Psoas muscle (tissue), 8 donors: Measurements from ENCODE around the gene KRTDAP. TPM values are rescaled to one million over a fixed set of nuclear protein-coding genes. Genes with fewer than 3 reads are reported as not detected.

Experiments used
- ATAC-seq, 4 donors: fragments of 200-7000 bp; cut with Tn5 transposase; one replicate each; pipeline ENCODE4 v1.9.1; 2020; ENCODE audit warnings: moderate library complexity in 3 of 4, mild to moderate bottlenecking in 2 of 4
- DNase-seq, 2 donors: peaks; one replicate each; pipeline ENCODE4 v3.0.0-alpha.2; 2020
- H3K27ac ChIP-seq: fragments of 200-600 bp; one replicate; pipeline ENCODE4 v1.8.0; 2022
- H3K27me3 ChIP-seq, 3 donors: fragments of 200-600 bp in 1 of 3; one replicate each; pipeline versions ENCODE4 v1.6.1 to v1.8.0; 2013 to 2022; ENCODE audit warnings: low read length in 2 of 3, mild to moderate bottlenecking in 2 of 3, moderate library complexity in 1 of 3; ENCODE audit not compliant: insufficient read depth in 3 of 3
- H3K36me3 ChIP-seq, 2 donors: fragments of 200-600 bp in 1 of 2; one replicate each; pipeline versions ENCODE4 v1.6.1 to v1.8.0; 2013 to 2022; ENCODE audit warnings: low read depth in 1 of 2, mild to moderate bottlenecking in 1 of 2, moderate library complexity in 1 of 2; ENCODE audit not compliant: insufficient read depth in 1 of 2
- H3K4me1 ChIP-seq: fragments of 200-600 bp; one replicate; pipeline ENCODE4 v1.8.0; 2022
- H3K4me3 ChIP-seq: fragments of 200-600 bp; one replicate; pipeline ENCODE4 v1.8.0; 2022; ENCODE audit warnings: mild to moderate bottlenecking
- H3K9me3 ChIP-seq: fragments of 200-600 bp; one replicate; pipeline ENCODE4 v1.8.0; 2022
- CTCF ChIP-seq: fragments of 200-600 bp; IDR thresholded peaks from one replicate; pipeline ENCODE4 v1.8.0; 2022; ENCODE audit warnings: antibody characterized with exemption
- WGBS, 3 donors: extraction: QIAGEN DNeasy Blood & Tissue Kit; methylation state at CpG; one replicate each; pipeline versions ENCODE4 v1.1.6 to v1.1.7; 2013; 5-methylcytosine and 5-hydroxymethylcytosine counted together
- intact Hi-C, 2 donors: fragments of 100-400 bp; cut with DNase I; formaldehyde crosslinking; loops; one replicate each; pipeline versions ENCODE4 v1.11.0 to v1.14.2; 2022
- polyA plus RNA-seq, 3 donors: library from polyadenylated mRNA; stranded (reverse); fragments of 200-250 nt; gene quantifications; one replicate each; pipeline ENCODE4 v1.2.3, GENCODE V29; 2013
- total RNA-seq, 4 donors: library from RNA; stranded (reverse); fragmentation: NEBNext Ultra II Directional in 2 of 4; extraction: Animal tissue kit (Norgen Biotek cat#: 25700) in 2 of 4; gene quantifications; one replicate each; pipeline versions ENCODE4 v1.2.1 to v1.2.4, GENCODE V29; 2021 to 2023
- donor health status: healthy with polysubstance abuse.
- donor health status: DM: no; HTN: no; CAD: no; lungs with moderate emphysema.
- donor health status: Bipolar disorder and iron deficiency.
- donor health status: healthy.
- donor health status: DM: yes; HTN: yes; CAD: no.
- donor health status: DM: no; HTN: no; CAD: no.
- donor health status: DM: no; HTN: no; CAD: no.
- donor health status: DM: yes; HTN: yes; CAD: no.

Gene KRTDAP
- total and polyA plus RNA-seq, 7 donors: not detected

- intact Hi-C loops: no loop called here
- 18 to 21% (median 21%) methylated on average over 16 to 20 of the region's 20 CpGs for WGBS, 3 donors
- H3K4me3 ChIP-seq: no peak overlapping the region
- TF ChIP-seq CTCF: no peak
- DNase-seq (no peak), ATAC-seq (no peak)
- peaks cover 4% of the 10 kb centered on the region for H3K4me1 ChIP-seq
- H3K9me3 ChIP-seq: no peaks in the 10 kb centered on the region
- H3K36me3 ChIP-seq: no peaks in the 10 kb centered on the region
- H3K27ac ChIP-seq: no peak overlapping the region
- peaks cover 0 to 71% (median 31%) of the 10 kb centered on the region in 3 donors for H3K27me3 ChIP-seq
Measured at GRCh38 chr19:35514282-35514809, 24.1 kb upstream of the KRTDAP start.

GRCh38 chr19:35513628-35514281 is 23.5 kb upstream of the KRTDAP start, which contains the start of gene DMKN:
TSS of gene DMKN (minus strand) at chr19:35513649. CDS start at chr19:35513475, 174 bp downstream.
- H3K27ac ChIP-seq: no peak within 1 kb of the TSS
- no peak for TF ChIP-seq CTCF
- peaks cover 0 to 71% (median 31%) of the 10 kb centered on the region in 3 donors for H3K27me3 ChIP-seq
- H3K9me3 ChIP-seq: no peaks in the 10 kb centered on the region
- intact Hi-C loops: no loop called here
- ATAC-seq (no peak), DNase-seq (no peak)
- no peaks in the 10 kb centered on the region for H3K36me3 ChIP-seq
- peaks cover 4% of the 10 kb centered on the region for H3K4me1 ChIP-seq
- H3K4me3 ChIP-seq: no peak within 1 kb of the TSS
- 12 to 13% (median 12%) methylated on average over 14 to 15 of the region's 15 CpGs for WGBS, 3 donors

- peaks cover 4% of the 10 kb centered on the region for H3K4me1 ChIP-seq
- TF ChIP-seq CTCF: no peak
- no peaks in the 10 kb centered on the region for H3K9me3 ChIP-seq
- H3K36me3 ChIP-seq: no peaks in the 10 kb centered on the region
- H3K27ac ChIP-seq: no peak overlapping the region
- 25 to 40% (median 33%) methylated on average over 13 to 15 of the region's 15 CpGs for WGBS, 3 donors
- DNase-seq (no peak), ATAC-seq (no peak)
- peaks cover 0 to 72% (median 32%) of the 10 kb centered on the region in 3 donors for H3K27me3 ChIP-seq
- intact Hi-C loops: no loop called here
- no peak overlapping the region for H3K4me3 ChIP-seq
Measured at GRCh38 chr19:35512831-35513627, 22.8 kb upstream of the KRTDAP start.

GRCh38 chr19:35511337-35511736 is 21.1 kb upstream of the KRTDAP start:
- WGBS, 3 donors: 70 to 78% (median 76%) methylated on average over 6 to 7 of the region's 7 CpGs
- H3K4me1 ChIP-seq: peaks cover 4% of the 10 kb centered on the region
- no peaks in the 10 kb centered on the region for H3K9me3 ChIP-seq
- intact Hi-C loops: no loop called here
- H3K4me3 ChIP-seq: no peak overlapping the region
- no peak for TF ChIP-seq CTCF
- no peak for DNase-seq
- no peak for ATAC-seq
- H3K27me3 ChIP-seq: peaks cover 0 to 89% (median 34%) of the 10 kb centered on the region in 3 donors
- H3K36me3 ChIP-seq: no peaks in the 10 kb centered on the region
- no peak overlapping the region for H3K27ac ChIP-seq
